Measurements from ENCODE around the gene RSPH4A.

GRCh38 chr6:116624036-116624805 lies 7.9 kb downstream of the RSPH4A start:
- TF ChIP-seq EZH2 (IDR thresholded peaks at IDR 0.05) = no peak
- no peak for TF ChIP-seq POLR2AphosphoS5 (IDR thresholded peaks at IDR 0.05; ENCODE audit: borderline replicate concordance, low read depth, low read length)
- TF ChIP-seq FOXP2 (optimal IDR thresholded peaks at IDR 0.05; ENCODE audit: control extremely low read depth, extremely low read length, insufficient read depth) = no peak
